Muscle of back (tissue), 11 donors: ENCODE results near the gene PPARG. TPM values are rescaled to one million over a fixed set of nuclear protein-coding genes. Genes with fewer than 3 reads are reported as not detected.
A peak's percentile ranks its signal among the peaks of the same experiment; 100 is the strongest.

Experiments used
- DNase-seq, 3 donors: peaks; one replicate each; pipeline versions ENCODE4 v3.0.0 to v3.0.0-alpha.2; 2013
- polyA plus RNA-seq, 10 donors: library from polyadenylated mRNA; unstranded; fragments of 120-200 nt; gene quantifications; one replicate each; pipeline ENCODE4 v1.2.1, GENCODE V29; 2013; ENCODE audit not compliant: insufficient read length in 10 of 10

PPARG gene
- polyA plus RNA-seq, 10 donors, result 3.3 to 11.9 (median 4.9) TPM

- no peak for DNase-seq
Observed at GRCh38 chr3:12409684-12410596, 121.1 kb downstream of the PPARG start.

- no peak for DNase-seq
Observed at GRCh38 chr3:12413721-12414255, 124.9 kb downstream of the PPARG start.

GRCh38 chr3:12415014-12415680 lies 126.3 kb downstream of the PPARG start:
- no peak for DNase-seq

GRCh38 chr3:12416731-12417130 lies 127.9 kb downstream of the PPARG start:
- DNase-seq, result no peak

GRCh38 chr3:12420393-12420792 lies 131.5 kb downstream of the PPARG start:
- DNase-seq, result no peak

GRCh38 chr3:12421132-12421531 lies 132.3 kb downstream of the PPARG start:
- DNase-seq, result no peak

GRCh38 chr3:12423131-12423530 lies 134.3 kb downstream of the PPARG start:
- no peak for DNase-seq

- peak in 1 of 3 donors; percentile 58 for DNase-seq
Observed at GRCh38 chr3:12423918-12424630, 135.2 kb downstream of the PPARG start.

GRCh38 chr3:12424635-12425319 lies 135.9 kb downstream of the PPARG start:
- DNase-seq, result no peak

GRCh38 chr3:12425850-12426579 lies 137.1 kb downstream of the PPARG start:
- no peak for DNase-seq

- no peak for DNase-seq
Observed at GRCh38 chr3:12427551-12427950, 138.7 kb downstream of the PPARG start.

GRCh38 chr3:12428126-12428525 lies 139.3 kb downstream of the PPARG start:
- DNase-seq, result no peak

- no peak for DNase-seq
Observed at GRCh38 chr3:12430086-12430485, 141.2 kb downstream of the PPARG start.

GRCh38 chr3:12433823-12434222 lies 145.0 kb downstream of the PPARG start:
- DNase-seq, result no peak

GRCh38 chr3:12436514-12437220 lies 147.8 kb downstream of the PPARG start:
- DNase-seq, result peak; percentile 71 to 90 (median 81)

- DNase-seq, result no peak
Observed at GRCh38 chr3:12437221-12437605, 148.3 kb downstream of the PPARG start.

- DNase-seq, result no peak
Observed at GRCh38 chr3:12437861-12438260, 149.0 kb downstream of the PPARG start.

GRCh38 chr3:12438318-12438717 lies 149.4 kb downstream of the PPARG start:
- DNase-seq, result no peak

- DNase-seq, result peak in 1 of 3 donors; percentile 37
Observed at GRCh38 chr3:12439161-12439940, 150.5 kb downstream of the PPARG start.
